Measurements from ENCODE around the gene TROAP. TPM values are rescaled to one million over a fixed set of nuclear protein-coding genes. Genes with fewer than 3 reads are reported as not detected.

The TROAP gene
- total RNA-seq, 1 experiment from 2014 or later, result 75.3 TPM

GRCh38 chr12:49296034-49296835 lies 26.8 kb upstream of the TROAP start:
- no peaks in the 10 kb centered on the region for H3K79me2 ChIP-seq (ENCODE audit: insufficient read depth, low read length)
- H3K56ac ChIP-seq (ENCODE audit: insufficient read length, low read depth, low read length), result no peak overlapping the region
- no peak overlapping the region for H2BK12ac ChIP-seq (ENCODE audit: insufficient read length, low read depth, low read length)
- H3T11ph ChIP-seq (ENCODE audit: low read length), result no peak overlapping the region
- H3K27ac ChIP-seq (ENCODE audit: insufficient read length, low read depth, low read length), result no peak overlapping the region
- Mint-ChIP-seq H3K4me1 (peaks cover 14 to 42% of the 10 kb centered on the region in 2 experiments), H3K27ac (no peak overlapping the region), H3K27me3 (ENCODE audit: low read depth) (peaks cover 97% of the 10 kb centered on the region), H3K36me3 (ENCODE audit: insufficient read depth in 1 of 3, low read depth in 3 of 3) (no peaks in the 10 kb centered on the region; a peak in 2 of 7 replicates), H3K9me3 (peaks cover 0 to 2% of the 10 kb centered on the region in 2 experiments; a peak in 1 of 5 replicates), H3K4me3 (peak overlapping the region; percentile 49 to 78)
- H3K9me3 ChIP-seq (ENCODE audit: control insufficient read depth, low read depth, low read length), result no peaks in the 10 kb centered on the region
- H2BK15ac ChIP-seq (ENCODE audit: low read depth, low read length), result no peak overlapping the region
- no peak overlapping the region for H2AFZ ChIP-seq (ENCODE audit: low read length)
- H4K91ac ChIP-seq (ENCODE audit: insufficient read length, low read depth, low read length), result no peak overlapping the region
- H3K18ac ChIP-seq (ENCODE audit: insufficient read length, low read depth, low read length), result no peak overlapping the region
- no peak overlapping the region for H4K5ac ChIP-seq (ENCODE audit: insufficient read length, low read depth, low read length)
- H3K23me2 ChIP-seq (ENCODE audit: insufficient read length, low read depth, low read length, poor library complexity, severe bottlenecking), result peaks cover 5% of the 10 kb centered on the region
- no peaks in the 10 kb centered on the region for H3K4me1 ChIP-seq (ENCODE audit: insufficient read depth, low read length)
- peaks cover 55% of the 10 kb centered on the region for H3K27me3 ChIP-seq (ENCODE audit: insufficient read depth, low read length)
- H3K14ac ChIP-seq (ENCODE audit: insufficient read depth, low read length), result no peak overlapping the region
- H2BK5ac ChIP-seq (ENCODE audit: insufficient read length, low read length), result no peak overlapping the region
- no peak overlapping the region for H3K4ac ChIP-seq (ENCODE audit: low read depth, low read length)
- no peak overlapping the region for H2AK5ac ChIP-seq (ENCODE audit: insufficient read length, low read length)
- no peak overlapping the region for H3K9ac ChIP-seq (ENCODE audit: extremely low read depth, insufficient read length, low read length)
- TF ChIP-seq CTCF (conservative IDR thresholded peaks at IDR 0.05), result peak; percentile 94
- H3K23ac ChIP-seq (ENCODE audit: insufficient read length, low read depth, low read length), result no peak overlapping the region
- peaks cover 3% of the 10 kb centered on the region for H4K20me1 ChIP-seq (ENCODE audit: control insufficient read depth, insufficient read depth, insufficient read length)
- no peaks in the 10 kb centered on the region for H3K79me1 ChIP-seq (ENCODE audit: insufficient read depth, low read depth, low read length, poor library complexity, severe bottlenecking)
- no peak overlapping the region for H4K8ac ChIP-seq (replicated peaks; ENCODE audit: insufficient read length, low read depth, low read length)
- no peak overlapping the region for H2BK20ac ChIP-seq (ENCODE audit: low read depth, low read length, poor library complexity, severe bottlenecking)
- DNase-seq, result peak; percentile 87
- no CpG with 5 or more reads among the region's 54 CpGs for WGBS (ENCODE audit: extremely low coverage, insufficient read length, low lambda C conversion rate)
- H2BK120ac ChIP-seq (ENCODE audit: low read depth, low read length, poor library complexity, severe bottlenecking), result no peak overlapping the region
- peak overlapping the region; percentile 53 for H3K4me2 ChIP-seq (ENCODE audit: insufficient read depth, insufficient read length, low read length)

All from H9 (cell line).